OCI-LY7 (cell line): ENCODE data around the gene UCK2. TPM values are rescaled to one million over a fixed set of nuclear protein-coding genes. Genes with fewer than 3 reads are reported as not detected.

ENCODE experiments used
- BruUV-seq: library from RNA; stranded (reverse); fragments of 400-500 nt; replicated peaks from 2 replicates; lab custom pipeline; 2021; lab: Mats Ljungman, UMichigan
- CTCF ChIA-PET: fragments of 300-600 bp; sonication (Branson Sonifier 250); formaldehyde crosslinking; loops from one replicate; lab custom pipeline; 2022; ENCODE audit warnings: antibody characterized with exemption; ENCODE audit not compliant: unreplicated experiment; lab: Charles Lee
- POLR2A ChIA-PET: fragments of 300-600 bp; sonication (Branson Sonifier 250); formaldehyde crosslinking; loops from one replicate; lab custom pipeline; 2022; ENCODE audit warnings: antibody characterized with exemption; lab: Charles Lee
- DNase-seq: peaks from one replicate; pipeline ENCODE4 v3.0.0-alpha.2; 2015; ENCODE audit warnings: low spot score
- H2AFZ ChIP-seq: fragments of 200-600 bp; sonication (generic), shearing (Covaris generic); 2 replicates; pipeline ENCODE4 v1.6.1; 2014; ENCODE audit warnings: mild to moderate bottlenecking, antibody characterized with exemption, low read length, moderate library complexity
- H3K27ac ChIP-seq: fragments of 200-600 bp; sonication (generic); 2 replicates; pipeline ENCODE4 v1.5.1; 2014; ENCODE audit warnings: mixed run types, low read depth, mild to moderate bottlenecking, moderate library complexity, low read length, inconsistent platforms; ENCODE audit not compliant: poor library complexity, severe bottlenecking
- H3K36me3 ChIP-seq: fragments of 200-600 bp; sonication (generic); 2 replicates; pipeline ENCODE4 v1.6.1; 2014; ENCODE audit warnings: mild to moderate bottlenecking, antibody characterized with exemption, low read length, moderate library complexity, mixed read lengths; ENCODE audit not compliant: insufficient read depth
- H3K4me1 ChIP-seq: fragments of 200-600 bp; sonication (generic); 2 replicates; pipeline ENCODE4 v1.5.1; 2014; ENCODE audit warnings: mild to moderate bottlenecking, low read length; ENCODE audit not compliant: insufficient read depth, poor library complexity, severe bottlenecking
- H3K4me2 ChIP-seq: fragments of 200-600 bp; sonication (generic); 2 replicates; pipeline ENCODE4 v1.6.1; 2014; ENCODE audit warnings: mild to moderate bottlenecking, low read length
- H3K4me3 ChIP-seq: fragments of 200-600 bp; sonication (generic); 2 replicates; pipeline ENCODE4 v1.5.1; 2014; ENCODE audit warnings: mild to moderate bottlenecking, low read depth, low read length; ENCODE audit not compliant: poor library complexity, severe bottlenecking
- H3K79me2 ChIP-seq: fragments of 200-600 bp; sonication (generic); 2 replicates; pipeline ENCODE4 v1.6.1; 2016; ENCODE audit warnings: low read depth, mild to moderate bottlenecking, low read length, moderate library complexity, mixed read lengths; ENCODE audit not compliant: insufficient read depth
- H3K9me2 ChIP-seq: fragments of 200-600 bp; sonication (generic); 2 replicates; pipeline ENCODE4 v1.6.1; 2016; ENCODE audit warnings: mild to moderate bottlenecking, low read length, mixed read lengths; ENCODE audit not compliant: insufficient read depth
- H3K9me3 ChIP-seq: fragments of 200-600 bp; sonication (generic); 2 replicates; pipeline ENCODE4 v1.6.1; 2014; ENCODE audit warnings: mild to moderate bottlenecking, mixed run types, low read length, mixed read lengths
- H4K20me1 ChIP-seq: fragments of 200-600 bp; sonication (generic); 2 replicates; pipeline ENCODE4 v1.6.1; 2014; ENCODE audit warnings: mild to moderate bottlenecking, antibody characterized with exemption, low read length, moderate library complexity, mixed read lengths; ENCODE audit not compliant: insufficient read depth
- CTCF ChIP-seq: fragments of 200-600 bp; sonication (generic); conservative IDR thresholded peaks from 2 replicates; pipeline ENCODE4 v1.5.1; 2014; ENCODE audit warnings: mild to moderate bottlenecking, antibody characterized with exemption, low read length, moderate library complexity, mixed read lengths
- EZH2phosphoT487 ChIP-seq: fragments of 200-600 bp; sonication (generic); IDR thresholded peaks from 2 replicates; pipeline ENCODE4 v1.6.1; 2018; ENCODE audit warnings: low read depth, borderline replicate concordance, mild to moderate bottlenecking, mixed run types, antibody characterized with exemption, low read length, moderate library complexity, mixed read lengths
- intact Hi-C: fragments of 100-400 bp; cut with micrococcal nuclease; formaldehyde crosslinking; loops from one replicate; pipeline ENCODE4 v1.10.0; 2022; ENCODE audit not compliant: unreplicated experiment
- total RNA-seq, 2 experiments: library from RNA; depleted of rRNA in 1 of 2; stranded (reverse); fragments of >200 nt in 1 of 2; shearing (Covaris generic) in 1 of 2; gene quantifications; 2 replicates each; pipeline ENCODE4 v1.2.3, GENCODE V29; 2014 to 2022

UCK2 gene
- total RNA-seq, 2 experiments from 2014 or later, result 66.0 to 75.8 TPM

- H2AFZ ChIP-seq, result no peak overlapping the region
- no peaks in the 10 kb centered on the region for H3K9me2 ChIP-seq
- no peak overlapping the region for H3K4me2 ChIP-seq
- H3K27ac ChIP-seq, result no peak overlapping the region
- no peak overlapping the region for H3K4me3 ChIP-seq
- ChIA-PET POLR2A (interaction anchor here (1.0 to 1.4 kb wide), 2 partner anchors 315 to 316 kb away, joined by 3 to 4 read pairs; no protein-coding TSS in a partner anchor), CTCF (no interaction called here)
- peaks cover 7% of the 10 kb centered on the region for H3K4me1 ChIP-seq
- no TSS peak for BruUV-seq
- no peaks in the 10 kb centered on the region for H3K9me3 ChIP-seq
- H4K20me1 ChIP-seq, result no peaks in the 10 kb centered on the region; the same call in 1 of the 2 replicates
- DNase-seq, result peak; percentile 73
- no peaks in the 10 kb centered on the region for H3K36me3 ChIP-seq
- TF ChIP-seq EZH2phosphoT487 (no peak), CTCF (peak; percentile 96)
- intact Hi-C loops, result loop anchor here (1.0 to 5.0 kb wide), 4 partner anchors 87 to 522 kb away; partner anchors contain the start of gene UCK2
- H3K79me2 ChIP-seq, result no peaks in the 10 kb centered on the region
Measured at GRCh38 chr1:165914136-165914798, 86.9 kb downstream of the UCK2 start.

- Histone ChIP-seq H2AFZ (no peak overlapping the region), H3K4me3 (no peak overlapping the region), H4K20me1 (no peaks in the 10 kb centered on the region; the same call in 1 of the 2 replicates), H3K36me3 (no peaks in the 10 kb centered on the region), H3K4me1 (peaks cover 7% of the 10 kb centered on the region), H3K79me2 (no peaks in the 10 kb centered on the region), H3K9me2 (no peaks in the 10 kb centered on the region), H3K9me3 (no peaks in the 10 kb centered on the region), H3K27ac (no peak overlapping the region), H3K4me2 (no peak overlapping the region)
- no peak for DNase-seq
- no peak for TF ChIP-seq EZH2phosphoT487
- no peak for TF ChIP-seq CTCF
- intact Hi-C loops, result no loop called here
- POLR2A ChIA-PET, result interaction anchor here (0.6 kb wide), 1 partner anchor 563 kb away, joined by 3 read pairs; no protein-coding TSS in a partner anchor
- CTCF ChIA-PET, result no interaction called here
- no TSS peak for BruUV-seq
Measured at GRCh38 chr1:165915480-165915879, 88.1 kb downstream of the UCK2 start.

- Histone ChIP-seq H3K36me3 (no peaks in the 10 kb centered on the region), H3K27ac (no peak overlapping the region), H3K9me3 (no peaks in the 10 kb centered on the region), H3K4me3 (no peak overlapping the region), H3K4me1 (peaks cover 7% of the 10 kb centered on the region), H4K20me1 (no peaks in the 10 kb centered on the region; the same call in 1 of the 2 replicates), H3K4me2 (no peak overlapping the region), H3K79me2 (no peaks in the 10 kb centered on the region), H3K9me2 (no peaks in the 10 kb centered on the region), H2AFZ (no peak overlapping the region)
- no peak for DNase-seq
- CTCF ChIA-PET, result no interaction called here
- no TSS peak for BruUV-seq
- TF ChIP-seq CTCF (no peak), EZH2phosphoT487 (no peak)
- POLR2A ChIA-PET, result interaction anchor here (0.6 kb wide), 1 partner anchor 563 kb away, joined by 3 read pairs; no protein-coding TSS in a partner anchor
- intact Hi-C loops, result no loop called here
Measured at GRCh38 chr1:165915932-165916348, 88.5 kb downstream of the UCK2 start.
